Measurements from ENCODE around the gene IFI44.

DNA sequence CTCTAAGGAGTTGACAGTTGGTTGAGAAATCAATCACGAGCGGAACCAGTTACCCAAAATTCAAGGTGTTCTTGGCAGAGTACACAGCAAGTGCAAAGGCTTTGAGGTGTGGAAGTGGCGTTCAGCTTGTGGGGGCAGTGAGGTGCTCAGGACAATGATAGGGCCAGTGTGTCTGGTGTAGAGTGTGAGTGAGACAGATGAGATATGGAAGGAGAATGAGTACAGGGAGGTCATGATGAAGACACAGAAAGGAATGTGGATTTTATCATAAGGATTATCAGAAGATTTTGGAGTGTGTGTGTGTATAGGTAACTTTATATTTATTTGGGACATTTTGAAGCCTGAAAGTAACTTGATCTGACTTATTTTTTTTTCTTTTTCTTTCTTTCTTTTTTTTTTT is 40.9 kb downstream of the IFI44 start:
- TF ChIP-seq, protein P1, sequence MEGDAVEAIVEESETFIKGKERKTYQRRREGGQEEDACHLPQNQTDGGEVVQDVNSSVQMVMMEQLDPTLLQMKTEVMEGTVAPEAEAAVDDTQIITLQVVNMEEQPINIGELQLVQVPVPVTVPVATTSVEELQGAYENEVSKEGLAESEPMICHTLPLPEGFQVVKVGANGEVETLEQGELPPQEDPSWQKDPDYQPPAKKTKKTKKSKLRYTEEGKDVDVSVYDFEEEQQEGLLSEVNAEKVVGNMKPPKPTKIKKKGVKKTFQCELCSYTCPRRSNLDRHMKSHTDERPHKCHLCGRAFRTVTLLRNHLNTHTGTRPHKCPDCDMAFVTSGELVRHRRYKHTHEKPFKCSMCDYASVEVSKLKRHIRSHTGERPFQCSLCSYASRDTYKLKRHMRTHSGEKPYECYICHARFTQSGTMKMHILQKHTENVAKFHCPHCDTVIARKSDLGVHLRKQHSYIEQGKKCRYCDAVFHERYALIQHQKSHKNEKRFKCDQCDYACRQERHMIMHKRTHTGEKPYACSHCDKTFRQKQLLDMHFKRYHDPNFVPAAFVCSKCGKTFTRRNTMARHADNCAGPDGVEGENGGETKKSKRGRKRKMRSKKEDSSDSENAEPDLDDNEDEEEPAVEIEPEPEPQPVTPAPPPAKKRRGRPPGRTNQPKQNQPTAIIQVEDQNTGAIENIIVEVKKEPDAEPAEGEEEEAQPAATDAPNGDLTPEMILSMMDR (conservative IDR thresholded peaks at IDR 0.05), result no peak
- TF ChIP-seq ZFX (IDR thresholded peaks at IDR 0.05), result no peak

Measured in C4-2B (cell line).